ENCODE data around the gene ADAMTS14.
"Not testable (repeated sequence)": the region's sequence is repeated elsewhere in the genome, so short reads cannot be mapped to it uniquely, and the experiment has no call there.

Gene ADAMTS14

DNA sequence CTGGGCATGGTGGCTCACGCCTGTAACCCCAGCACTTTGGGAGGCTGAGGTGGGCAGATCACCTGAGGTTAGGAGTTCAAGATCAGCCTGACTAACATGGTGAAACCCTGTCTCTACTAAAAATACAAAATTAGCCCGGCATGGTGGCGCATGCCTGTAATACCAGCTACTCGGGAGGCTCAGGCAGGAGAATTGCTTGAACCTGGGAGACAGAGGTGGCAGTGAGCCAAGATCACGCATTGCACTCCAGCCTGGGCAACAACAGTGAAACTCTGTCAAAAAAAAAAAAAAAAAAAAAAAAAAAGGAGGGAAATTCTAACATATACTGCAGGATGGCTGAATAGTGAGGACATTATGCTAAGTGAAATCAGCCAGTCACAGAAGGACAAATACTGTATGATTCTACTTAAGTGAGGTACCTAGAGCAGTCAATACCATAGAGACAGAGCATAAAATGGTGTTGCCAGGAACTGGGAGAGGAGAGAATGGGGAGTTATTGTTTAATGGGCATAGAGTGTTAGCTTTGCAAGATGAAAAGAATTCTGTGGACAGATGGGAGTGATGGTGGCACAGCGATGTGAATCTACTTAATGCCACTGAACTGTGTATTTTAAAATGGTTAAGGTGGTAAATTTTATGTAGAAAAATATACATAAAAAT lies 95.8 kb downstream of the ADAMTS14 start:
- DNase-seq (ENCODE audit: low spot score); FAIRE-seq: not testable (repeated sequence)

DNA sequence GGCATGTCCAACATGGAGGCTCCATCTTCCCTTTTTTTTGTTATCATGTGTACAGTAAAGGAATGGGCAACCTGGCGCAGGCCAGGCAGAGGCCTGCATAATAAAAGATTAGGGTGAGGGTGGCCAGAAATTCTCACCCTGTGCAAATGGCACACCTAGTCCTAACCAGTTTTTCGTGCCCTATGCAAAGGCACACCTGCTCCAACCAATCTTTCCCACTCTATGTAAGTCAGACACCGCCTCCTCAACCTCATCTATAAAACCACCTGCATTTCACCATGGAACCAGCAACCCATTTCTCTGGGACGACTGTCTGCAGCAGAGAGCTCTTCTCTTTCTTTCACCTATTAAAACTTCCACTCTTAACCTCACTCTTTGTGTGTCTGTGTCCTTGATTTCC lies 96.8 kb downstream of the ADAMTS14 start:
- no peak for DNase-seq (ENCODE audit: low spot score)
- no peak for FAIRE-seq

DNA sequence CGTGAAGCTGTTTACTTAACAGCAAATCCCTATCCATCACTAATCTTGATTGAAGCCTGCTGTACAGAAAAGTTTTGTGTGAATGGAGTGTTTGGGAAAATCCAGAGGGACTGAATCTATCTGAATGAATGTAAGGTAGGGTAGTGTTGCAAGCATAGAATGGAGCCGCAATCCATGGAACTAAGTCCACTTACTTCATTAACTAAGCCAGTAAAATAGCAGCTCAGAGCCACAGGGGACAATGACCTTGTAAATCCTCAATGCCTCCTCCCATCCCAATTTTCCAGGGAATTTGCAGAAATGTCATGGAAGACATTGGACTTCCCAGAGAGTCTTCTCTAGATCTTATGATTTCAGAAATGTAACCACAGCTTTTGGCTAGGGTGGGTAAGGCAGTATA lies 97.7 kb downstream of the ADAMTS14 start:
- FAIRE-seq = no peak
- DNase-seq (ENCODE audit: low spot score) = no peak

DNA sequence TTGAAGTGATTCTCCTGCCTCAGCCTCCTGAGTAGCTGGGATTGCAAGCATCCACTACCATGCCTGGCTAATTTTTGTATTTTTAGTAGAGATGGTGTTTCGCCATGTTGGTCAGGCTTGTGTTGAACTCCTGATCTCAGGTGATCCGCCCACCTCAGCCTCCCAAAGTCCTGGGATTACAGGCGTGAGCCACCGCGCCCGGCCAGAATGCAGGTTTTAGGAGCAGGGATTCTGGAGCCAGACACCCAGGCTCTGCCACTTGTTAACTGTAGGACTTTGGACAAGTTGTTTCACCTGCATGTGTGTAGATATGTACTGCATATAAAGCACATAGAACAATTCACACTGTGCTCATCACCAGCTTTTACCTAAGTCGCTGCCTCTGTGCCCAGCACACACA lies 98.2 kb downstream of the ADAMTS14 start:
- not testable (repeated sequence) for FAIRE-seq; DNase-seq (ENCODE audit: low spot score)

DNA sequence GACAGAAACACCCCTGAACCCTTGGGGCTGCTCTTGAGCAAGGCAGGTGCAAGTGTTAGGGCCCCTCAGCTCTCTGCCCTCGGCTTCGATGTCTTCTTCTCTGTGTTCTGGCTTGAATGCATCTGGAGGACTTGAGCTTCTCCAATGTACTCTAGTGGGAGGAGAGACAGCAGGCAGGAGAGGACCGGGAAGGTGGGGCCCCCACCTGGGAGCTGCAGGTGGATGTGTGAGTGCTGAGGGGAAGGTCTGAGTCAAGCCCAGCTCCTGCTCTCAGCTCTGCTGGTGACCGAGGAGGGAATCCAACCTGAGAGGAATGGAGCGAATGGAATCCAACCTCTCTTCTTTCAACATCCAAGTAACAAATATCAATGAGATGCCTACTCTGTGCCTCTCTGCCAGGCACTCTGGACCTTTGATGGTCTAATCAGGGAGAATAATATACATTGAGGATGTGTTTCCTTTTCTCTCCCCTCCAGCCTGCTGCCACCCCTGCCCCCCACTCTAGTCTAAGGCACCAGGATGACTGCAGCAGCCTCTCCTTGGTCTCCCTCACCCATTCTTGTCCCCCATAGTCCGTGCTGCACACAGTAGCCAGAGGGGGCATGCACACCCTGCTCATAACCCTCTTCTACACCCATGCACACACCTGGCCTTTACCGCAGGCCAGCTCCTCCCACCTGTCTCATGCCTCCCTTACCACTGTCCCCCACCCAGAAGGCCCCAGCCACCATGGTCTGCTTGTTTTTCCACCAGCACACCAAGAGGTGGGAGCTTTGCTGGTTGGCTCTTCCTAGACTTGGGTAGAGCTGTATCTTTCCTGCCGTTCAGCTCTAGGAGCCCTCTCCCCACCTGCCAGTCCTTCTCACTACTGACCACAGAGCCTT lies 99.2 kb downstream of the ADAMTS14 start:
- FAIRE-seq = no peak

DNA sequence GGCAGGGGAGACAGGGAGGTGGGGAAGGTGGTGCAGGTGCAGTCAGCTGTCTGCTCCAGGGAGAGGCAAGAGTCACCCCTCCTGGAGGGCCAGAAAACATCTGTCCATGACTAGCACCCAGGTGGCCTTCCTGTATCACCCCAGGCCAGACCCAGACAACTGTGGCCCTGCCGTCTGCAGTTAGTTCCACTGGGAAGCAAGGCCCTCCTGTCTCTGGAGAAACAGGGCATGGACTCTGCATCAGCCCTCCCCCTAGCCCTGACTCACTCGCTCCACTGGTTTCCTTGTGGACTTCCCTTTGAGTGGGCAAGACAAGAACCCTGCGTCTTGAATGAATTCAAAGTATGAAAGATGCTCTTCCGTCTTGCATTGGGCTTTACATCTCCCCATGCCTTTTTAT lies 100.3 kb downstream of the ADAMTS14 start:
- FAIRE-seq = no peak

More for the DNA sequence above, 99.2 kb downstream of the ADAMTS14 start:
- no peak for DNase-seq (ENCODE audit: low spot score)

DNA sequence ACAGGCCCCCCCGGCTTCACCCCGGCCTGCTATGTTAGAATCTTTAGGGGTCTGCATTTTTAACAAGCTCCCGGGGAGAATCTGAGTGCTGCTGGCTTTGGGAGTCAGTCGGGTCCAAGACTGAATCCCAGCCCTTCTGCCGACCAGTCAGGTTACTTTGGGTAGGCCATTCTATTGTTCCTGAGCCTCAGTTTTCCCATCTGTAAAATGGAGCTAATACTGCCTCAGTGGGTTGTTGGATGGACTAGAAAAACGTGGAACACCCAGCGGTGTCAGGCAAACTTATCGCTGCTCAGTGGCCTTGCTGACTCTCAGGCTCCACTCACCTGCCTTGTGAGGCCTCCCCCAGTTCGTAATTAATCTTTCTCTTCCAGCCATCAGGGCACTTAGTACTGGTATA lies 101.2 kb downstream of the ADAMTS14 start:
- DNase-seq (ENCODE audit: low spot score) (no peak), FAIRE-seq (no peak)

More for the DNA sequence above, 100.3 kb downstream of the ADAMTS14 start:
- DNase-seq (ENCODE audit: low spot score) = no peak

DNA sequence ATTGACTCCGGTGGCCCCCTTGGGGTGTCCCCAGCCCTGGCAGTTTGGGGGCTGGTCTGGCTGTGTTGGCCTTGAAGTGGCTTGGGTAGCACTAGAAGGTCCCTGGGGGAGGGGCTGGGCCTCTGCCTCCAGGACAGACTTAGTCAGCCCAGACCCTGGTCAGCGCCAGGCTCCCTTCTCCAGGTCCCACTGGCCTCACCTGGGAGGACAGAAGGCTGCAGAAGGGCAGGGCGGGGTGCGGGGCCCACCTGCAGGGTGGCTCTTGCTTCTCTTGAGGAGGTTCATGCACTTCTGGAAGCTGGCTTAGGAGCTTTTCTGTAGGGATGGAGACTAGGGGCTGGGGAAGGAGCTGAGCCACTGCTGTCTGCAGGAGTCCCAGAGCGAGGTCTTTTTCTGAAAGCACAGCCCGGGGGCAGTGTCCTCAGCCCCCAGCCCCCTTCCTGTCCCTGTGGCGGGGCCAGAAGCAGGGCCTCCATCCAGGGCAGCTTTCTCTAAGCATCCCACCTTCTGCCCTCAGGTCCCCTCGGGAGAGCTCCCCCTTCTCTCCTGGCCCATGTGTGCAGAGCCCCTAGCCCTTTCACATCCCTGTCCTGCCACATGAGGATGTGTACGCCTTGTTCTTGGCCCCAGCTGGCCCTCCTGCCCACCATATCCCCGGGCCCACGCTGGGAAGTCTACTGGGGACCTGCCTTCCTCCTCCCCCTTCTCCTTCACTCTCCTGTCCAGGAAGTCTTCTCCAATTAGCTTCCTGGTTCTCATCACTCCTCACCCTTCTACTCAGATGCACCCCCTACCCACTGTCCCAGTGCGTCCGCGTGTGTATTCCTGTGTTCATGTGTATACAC lies 101.9 kb downstream of the ADAMTS14 start:
- peak; percentile 92 for FAIRE-seq
- no peak for DNase-seq (ENCODE audit: low spot score)

DNA sequence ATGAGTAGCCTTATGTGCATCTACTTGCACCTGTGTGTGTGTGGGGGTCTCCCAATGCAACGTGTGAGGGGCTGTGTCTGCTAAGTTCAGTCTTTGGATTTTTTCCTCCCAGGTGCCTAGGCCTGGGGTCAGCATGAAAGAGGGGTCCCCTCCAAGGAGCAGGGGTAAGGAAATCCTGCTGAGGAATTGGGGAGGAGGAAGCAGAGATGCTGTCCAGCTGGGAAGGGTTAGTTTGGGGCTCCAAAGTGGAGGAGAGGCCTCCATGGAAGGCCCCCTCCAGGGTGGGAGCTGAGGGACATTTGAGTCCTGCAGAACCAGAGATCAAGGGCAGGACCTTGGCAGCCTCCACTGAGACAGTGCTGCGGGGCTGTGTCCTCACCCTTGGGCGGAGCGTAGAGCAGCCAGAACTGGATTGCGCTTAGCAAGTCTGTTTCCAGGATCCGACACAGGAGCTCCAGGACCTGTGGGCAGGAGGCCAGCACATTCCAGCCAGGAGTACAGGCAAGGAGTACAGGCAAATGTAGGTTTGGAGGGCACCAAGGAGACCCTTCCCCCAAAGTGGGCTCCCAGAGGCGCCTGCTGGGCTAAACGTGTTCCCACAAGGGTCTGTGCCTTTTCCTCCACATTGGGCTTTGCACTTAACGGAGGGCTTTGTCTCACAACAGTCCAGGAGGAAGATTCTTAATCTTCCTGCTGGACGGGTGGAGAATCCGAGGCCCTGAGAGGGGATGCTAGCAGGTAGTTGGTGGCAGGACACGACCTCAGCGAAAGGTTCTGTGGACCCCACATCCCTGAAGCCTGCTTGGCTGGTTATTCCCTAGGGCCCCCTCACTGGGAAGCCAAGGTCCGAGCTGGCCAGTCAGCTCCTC lies 102.7 kb downstream of the ADAMTS14 start:
- DNase-seq (ENCODE audit: low spot score) (no peak), FAIRE-seq (no peak)

DNA sequence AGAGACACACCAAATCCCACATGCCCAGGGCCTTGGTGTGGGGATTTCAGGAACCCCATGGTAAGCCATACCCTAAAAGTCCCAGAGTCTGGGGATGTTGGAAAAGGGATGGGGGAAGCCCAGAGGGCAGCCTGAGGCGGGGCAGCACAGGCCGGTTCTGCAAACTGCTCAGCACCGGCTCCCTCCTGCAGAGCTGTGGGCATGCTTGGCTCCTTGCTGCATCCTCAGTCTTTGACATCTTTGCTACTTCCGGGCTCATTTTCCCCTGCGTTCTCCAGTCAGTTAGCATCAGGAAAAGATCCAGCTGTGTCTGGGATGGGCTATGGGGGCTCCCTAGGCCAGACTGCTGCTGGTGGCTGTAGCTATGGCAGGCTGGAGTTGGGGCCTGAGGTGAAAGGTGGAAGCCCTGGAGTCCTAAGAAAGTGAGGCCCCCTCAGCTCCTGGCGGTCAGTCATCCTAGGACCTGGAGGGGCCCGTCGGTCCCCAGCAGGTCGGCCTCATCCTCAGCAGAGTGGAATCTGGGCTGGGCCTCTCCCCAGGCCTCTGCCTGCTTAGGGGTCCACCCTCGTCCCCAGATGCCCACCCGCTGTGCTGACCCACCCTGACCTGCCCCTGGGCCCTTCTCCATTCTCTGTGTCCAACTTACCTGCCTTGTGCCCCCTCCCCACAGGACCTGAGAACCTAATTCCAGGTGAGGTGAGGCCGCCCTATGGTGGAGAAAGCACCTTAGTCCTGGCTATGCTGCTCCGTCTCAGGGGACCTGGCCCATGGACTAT lies 103.6 kb downstream of the ADAMTS14 start:
- FAIRE-seq = no peak

DNA sequence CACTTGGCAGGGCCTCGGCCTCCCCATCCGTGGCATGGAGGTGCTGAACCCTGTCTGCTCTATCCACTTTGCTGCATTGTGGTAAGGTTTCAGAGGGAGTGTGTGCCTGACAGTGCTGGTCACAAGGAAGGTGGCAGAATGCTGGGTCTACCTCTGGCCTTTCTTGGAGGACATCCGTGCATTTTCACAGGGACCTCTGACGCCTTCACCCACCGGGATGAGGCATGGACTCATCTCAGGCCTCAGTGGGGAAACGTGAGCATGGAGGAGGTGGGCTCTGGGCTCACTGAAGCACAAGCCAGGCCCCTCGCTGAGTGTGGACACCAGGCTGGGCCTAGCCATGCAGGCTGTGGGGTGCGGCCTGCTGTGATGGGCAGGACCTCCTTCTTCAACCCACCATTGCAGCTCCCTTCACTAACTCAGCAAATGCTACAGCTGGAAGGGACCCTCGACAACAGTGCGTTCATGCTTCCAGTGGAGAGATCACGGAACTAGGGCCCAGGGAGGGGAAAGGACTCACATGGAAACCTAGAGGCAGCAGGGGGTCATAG lies 104.2 kb downstream of the ADAMTS14 start:
- FAIRE-seq (no peak), DNase-seq (ENCODE audit: low spot score) (no peak)

More for the DNA sequence above, 103.6 kb downstream of the ADAMTS14 start:
- DNase-seq (ENCODE audit: low spot score) = no peak

DNA sequence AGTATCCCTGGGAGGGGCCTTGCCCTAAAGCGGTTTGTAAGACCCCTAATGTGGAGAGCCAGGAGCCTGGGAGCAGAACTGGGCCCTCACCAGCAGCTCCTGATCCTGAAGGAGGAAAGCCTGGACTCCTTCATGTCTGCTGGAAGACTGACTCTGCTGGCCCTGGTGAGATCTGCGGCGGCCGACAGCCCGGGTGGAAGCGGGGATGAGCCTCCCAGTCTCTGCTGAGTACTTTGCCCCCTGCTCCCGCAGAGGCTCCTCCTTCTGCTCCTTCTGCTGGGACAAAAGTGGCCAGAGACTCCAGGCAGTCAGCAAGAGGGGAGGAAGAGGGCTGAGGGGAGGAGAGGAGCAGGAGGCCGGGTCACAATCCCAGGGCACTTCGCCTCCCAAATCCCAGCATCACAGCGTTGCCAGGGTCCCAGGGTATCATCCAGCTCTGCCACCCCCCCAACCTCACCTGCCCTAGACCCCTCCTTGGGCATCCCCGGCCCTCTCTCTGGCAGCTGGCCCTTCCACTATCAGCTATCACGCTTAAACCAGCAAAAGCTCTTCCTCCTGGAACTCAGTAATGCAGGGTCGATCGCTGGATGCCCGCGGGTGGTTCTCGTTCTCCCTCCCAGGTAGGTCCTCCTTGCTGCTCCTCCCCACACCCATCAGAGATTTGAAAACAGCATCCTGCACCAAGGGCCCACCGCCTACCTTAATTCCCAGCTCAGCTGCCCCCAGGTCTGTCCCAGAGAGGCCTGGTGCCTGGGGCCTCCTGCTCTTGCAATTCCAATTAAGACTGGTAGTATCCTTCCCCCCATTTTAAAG lies 105.0 kb downstream of the ADAMTS14 start:
- FAIRE-seq (no peak), DNase-seq (ENCODE audit: low spot score) (no peak)

DNA sequence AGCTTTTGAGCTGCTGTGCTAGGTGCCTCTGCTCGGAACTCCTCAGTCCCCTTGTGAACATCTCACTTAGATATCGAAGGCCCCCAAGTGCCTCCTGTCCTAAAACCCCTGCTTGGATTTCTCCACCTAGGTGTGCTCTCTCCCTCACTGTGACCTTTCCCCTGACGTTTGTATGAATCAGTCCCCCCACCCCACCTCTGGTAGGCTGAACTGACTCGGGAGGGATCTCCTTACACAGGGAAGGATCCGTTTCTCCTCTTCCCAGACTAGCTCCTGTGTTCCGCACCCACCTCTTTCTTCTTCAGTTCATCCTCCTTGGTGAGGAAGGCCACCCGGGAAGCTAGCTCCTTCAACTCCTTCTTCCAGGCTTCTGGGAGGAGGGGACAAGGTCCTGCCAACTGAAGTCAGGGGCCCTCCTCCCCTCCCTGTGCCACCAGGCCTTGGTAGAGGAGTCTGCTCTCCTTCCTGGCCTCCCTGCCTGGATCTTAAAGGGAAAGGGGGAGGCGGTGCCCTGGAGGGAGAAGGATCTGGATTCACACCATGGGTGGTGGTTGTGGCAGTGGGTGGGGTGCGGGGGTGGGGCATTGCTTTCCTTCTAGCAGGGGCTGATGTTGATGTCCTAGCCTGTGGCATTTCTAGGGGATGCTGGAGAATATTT lies 106.1 kb downstream of the ADAMTS14 start:
- FAIRE-seq (peak; percentile 35), DNase-seq (ENCODE audit: low spot score) (peak; percentile 8)

DNA sequence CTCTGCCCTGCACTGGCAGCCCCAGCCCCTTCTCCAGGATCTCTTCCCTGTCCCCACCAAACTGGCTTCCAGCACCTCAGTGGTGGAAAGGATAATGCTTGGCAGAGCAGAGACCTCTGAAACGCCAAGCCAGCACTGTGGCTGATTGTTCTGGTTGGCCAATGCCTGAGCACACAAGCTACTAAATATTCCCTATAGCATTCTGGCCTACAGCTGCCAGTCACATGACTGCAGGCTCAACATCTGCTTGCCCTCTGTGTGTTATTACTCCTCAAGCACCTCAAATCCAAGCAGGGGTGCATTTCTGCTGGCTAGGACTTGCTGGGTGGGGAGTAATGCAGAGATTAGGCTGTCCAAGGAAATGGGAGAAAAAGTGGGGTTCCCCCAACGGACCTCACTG lies 106.8 kb downstream of the ADAMTS14 start:
- FAIRE-seq = no peak

DNA sequence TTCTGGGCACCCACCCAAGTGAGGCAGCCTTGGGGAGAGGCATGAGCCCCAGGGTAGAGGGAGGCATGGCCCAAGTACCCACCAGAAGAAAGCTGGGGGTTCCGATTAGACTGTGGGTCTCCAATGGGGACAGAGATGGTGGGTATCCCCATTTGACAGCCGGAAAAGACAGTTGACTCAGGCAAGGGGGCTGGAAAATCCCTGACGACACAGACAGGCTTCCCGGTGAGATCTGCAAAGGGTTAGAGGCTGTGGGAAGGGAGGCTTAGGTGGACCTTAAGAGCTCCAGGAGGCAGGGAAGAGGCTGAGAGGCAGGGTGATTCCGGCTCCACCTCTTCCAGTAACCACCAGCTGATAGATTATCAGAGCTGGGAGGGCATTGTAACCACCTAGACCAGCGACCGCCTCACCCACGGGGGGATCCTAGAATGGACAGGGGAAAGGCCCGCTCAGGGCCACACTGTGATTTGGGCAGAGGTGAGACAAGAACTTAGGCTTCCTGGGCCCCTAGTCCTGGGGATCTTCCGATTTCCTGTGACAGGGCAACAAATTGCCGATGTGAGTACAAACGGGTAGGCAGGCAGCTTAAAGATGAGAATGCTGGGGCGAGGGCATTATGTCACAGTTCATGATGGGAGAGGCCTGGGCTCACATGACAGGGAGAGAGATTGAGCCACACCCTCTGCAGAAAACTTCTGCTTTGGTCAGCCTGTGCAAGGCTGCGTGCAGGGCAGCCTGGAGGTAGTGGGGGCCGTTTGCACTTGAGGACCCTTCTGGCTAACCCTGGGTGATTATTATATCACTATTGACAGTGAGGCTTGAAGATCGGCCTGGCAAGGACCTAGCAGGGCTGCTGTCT lies 107.4 kb downstream of the ADAMTS14 start:
- peak; percentile 7 for DNase-seq (ENCODE audit: low spot score)
- no peak for FAIRE-seq

More for the DNA sequence above, 106.8 kb downstream of the ADAMTS14 start:
- no peak for DNase-seq (ENCODE audit: low spot score)

DNA sequence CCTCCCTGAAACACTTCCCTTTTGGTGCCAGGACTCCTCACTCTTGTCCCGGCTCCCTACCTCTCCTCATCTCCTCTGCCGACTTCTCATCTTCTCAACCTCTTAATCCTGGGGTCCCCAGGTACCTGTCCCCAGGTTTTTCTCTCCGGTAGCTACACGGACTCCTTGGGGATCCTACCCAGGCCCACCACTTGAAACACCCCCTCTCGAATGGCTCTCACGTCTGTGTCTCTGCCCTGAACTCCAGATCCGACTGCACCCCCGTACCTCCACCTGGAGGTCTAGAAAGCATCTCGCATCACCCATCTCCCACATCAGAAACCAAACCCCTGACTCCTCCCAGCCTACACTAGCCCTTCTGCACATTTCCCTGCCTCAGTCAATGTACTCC lies 108.1 kb downstream of the ADAMTS14 start:
- DNase-seq (ENCODE audit: low spot score) = no peak
- no peak for FAIRE-seq

DNA sequence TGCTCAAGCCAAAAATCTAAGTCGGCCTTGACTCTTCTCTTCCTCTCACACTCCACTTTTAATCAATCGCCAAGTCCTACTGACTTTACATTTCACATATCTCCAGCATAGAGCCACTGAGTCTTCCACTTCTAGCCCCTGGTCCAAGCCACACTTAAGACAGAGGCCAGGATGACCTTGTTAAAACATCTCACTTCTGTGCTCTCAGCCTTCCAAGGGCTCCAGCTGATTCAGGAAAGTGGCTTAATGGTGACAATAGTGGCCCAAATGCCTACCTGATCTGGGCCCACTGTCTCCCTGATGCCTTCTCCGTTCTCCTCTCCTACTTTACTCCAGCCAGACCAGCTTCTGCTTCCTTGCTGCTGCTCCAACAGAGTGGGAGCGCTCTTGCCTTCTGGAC lies 108.5 kb downstream of the ADAMTS14 start:
- DNase-seq (ENCODE audit: low spot score) = no peak
- peak; percentile 40 for FAIRE-seq

Measured in urothelium cell line (cell line).